Activated T-cell treated with anti-CD3 and anti-CD28 coated beads, Interleukin-2, amount 50 U/mL, for 72 hours (primary cell): ENCODE measurements around the gene UQCRFS1. TPM values are rescaled to one million over a fixed set of nuclear protein-coding genes. Genes with fewer than 3 reads are reported as not detected.
"Not testable (repeated sequence)": the region's sequence is repeated elsewhere in the genome, so short reads cannot be mapped to it uniquely, and the experiment has no call there.

ENCODE experiments used
- ATAC-seq, 2 donors: fragments of 150-1000 bp; cut with Tn5 transposase; replicated peaks in 1 of 2; 2 replicates each; pipeline ENCODE4 v1.10.0; 2021; ENCODE audit warnings: moderate library complexity in 2 of 2, mild to moderate bottlenecking in 1 of 2
- DNase-seq, 2 donors: peaks; one replicate each; pipeline ENCODE4 v3.0.0; 2021 to 2022; ENCODE audit warnings: mixed read lengths in 1 of 2
- H3K27ac Mint-ChIP-seq: one replicate; pipeline ENCODE4 v1.8.0; 2022; ENCODE audit warnings: mild to moderate bottlenecking, moderate library complexity, mixed read lengths
- H3K27me3 Mint-ChIP-seq: one replicate; pipeline ENCODE4 v1.8.0; 2022; ENCODE audit warnings: low read depth, mixed read lengths
- H3K36me3 Mint-ChIP-seq, 2 donors: one replicate each; pipeline ENCODE4 v1.8.0; 2022; ENCODE audit warnings: mixed read lengths in 2 of 2, mild to moderate bottlenecking in 1 of 2; ENCODE audit not compliant: insufficient read depth in 2 of 2
- H3K4me1 Mint-ChIP-seq: one replicate; pipeline ENCODE4 v1.8.0; 2022; ENCODE audit warnings: low read depth, mixed read lengths
- H3K4me3 Mint-ChIP-seq, 2 donors: one replicate each; pipeline ENCODE4 v1.8.0; 2022; ENCODE audit warnings: mild to moderate bottlenecking in 2 of 2, mixed read lengths in 2 of 2, moderate library complexity in 2 of 2
- H3K9me3 Mint-ChIP-seq, 2 donors: one replicate each; pipeline ENCODE4 v1.8.0; 2022; ENCODE audit warnings: mixed read lengths in 2 of 2
- total RNA-seq, 2 donors: library from RNA; stranded (reverse); gene quantifications; one replicate each; pipeline ENCODE4 v1.2.3, GENCODE V29; 2022

The UQCRFS1 gene
- 10 to 100 TPM; 39.1 to 40.1 TPM for total RNA-seq

DNA sequence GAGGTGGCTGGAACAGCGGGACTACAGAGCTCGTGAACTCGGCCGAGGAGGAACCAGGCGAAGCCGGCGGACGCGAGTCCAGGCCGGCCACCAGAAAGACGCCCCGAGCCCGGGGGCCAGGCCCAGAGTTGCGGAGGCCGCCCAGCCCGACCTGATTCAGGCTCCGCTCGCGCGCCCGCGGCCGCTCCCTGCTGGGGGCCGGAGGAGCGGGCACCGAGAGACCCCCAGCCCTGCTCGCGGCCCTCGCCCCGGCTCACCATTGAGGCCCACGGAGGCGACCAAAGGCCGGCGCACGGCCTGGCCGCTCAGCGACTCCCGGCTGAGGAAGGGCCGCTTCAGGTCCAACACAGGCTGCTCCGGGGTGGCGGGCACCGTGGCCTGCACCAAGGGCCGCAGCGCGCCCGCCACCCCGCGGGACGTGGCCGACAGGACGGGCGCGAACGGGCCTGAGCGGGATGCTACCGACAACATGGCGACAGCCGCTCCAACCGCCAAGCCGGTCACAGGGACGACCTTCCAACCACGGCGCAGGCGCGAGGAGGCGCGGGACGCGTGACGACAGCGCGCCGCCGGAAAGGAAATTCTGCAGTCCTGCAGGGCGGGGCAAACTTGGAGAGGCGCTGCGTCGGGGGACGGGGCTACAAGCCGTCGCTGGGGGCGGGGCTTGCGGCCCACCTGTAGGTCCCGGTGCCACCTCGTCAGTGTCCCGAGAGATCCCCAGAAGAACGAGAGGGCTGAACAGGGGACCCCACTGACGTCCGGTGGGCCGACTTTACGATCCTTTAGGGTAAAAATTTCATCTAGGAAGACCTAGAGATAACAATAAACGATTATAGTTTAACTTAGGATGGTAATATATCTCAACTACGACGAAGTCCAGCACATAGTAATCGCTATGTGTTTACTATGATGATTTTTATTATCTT is at the start of gene UQCRFS1:
UQCRFS1 (minus strand) TSS at position 504 of the 926 bp plus-strand sequence; CDS start at position 471, 33 bp downstream.
- peak within 1 kb of the TSS; percentile 98 for H3K27ac Mint-ChIP-seq
- peaks cover 46% of the 10 kb centered on the region for H3K4me1 Mint-ChIP-seq
- peaks cover 12% of the 10 kb centered on the region for H3K27me3 Mint-ChIP-seq
- peak; percentile 98 for ATAC-seq
- H3K36me3 Mint-ChIP-seq, result peaks cover 17 to 20% of the 10 kb centered on the region in 2 donors
- peak within 1 kb of the TSS; percentile 94 to 99 for H3K4me3 Mint-ChIP-seq
- peak; percentile 98 for DNase-seq
- H3K9me3 Mint-ChIP-seq, result peaks cover 2 to 3% of the 10 kb centered on the region in 2 donors

DNA sequence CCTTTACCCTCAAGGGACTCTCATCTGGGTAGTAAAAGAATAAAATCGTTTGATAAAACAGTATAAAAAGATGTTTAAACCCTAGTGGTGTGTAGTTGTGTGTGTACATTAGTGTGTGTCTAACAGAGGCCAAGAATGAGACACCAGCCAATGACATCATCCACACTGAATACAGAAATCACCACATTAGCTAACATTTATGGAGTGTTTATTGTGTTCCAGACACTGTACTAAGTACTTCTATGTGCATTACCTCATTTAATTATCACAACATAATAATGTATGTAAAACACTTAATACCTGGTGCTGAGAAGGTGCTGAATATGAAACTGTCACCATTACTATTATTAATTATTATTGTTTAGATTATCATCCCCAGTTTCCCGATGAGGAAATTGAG is 49.1 kb upstream of the UQCRFS1 start:
- H3K9me3 Mint-ChIP-seq, result no peaks in the 10 kb centered on the region
- DNase-seq (no peak), ATAC-seq (no peak)
- H3K4me1 Mint-ChIP-seq, result peaks cover 7% of the 10 kb centered on the region
- H3K36me3 Mint-ChIP-seq, result no peaks in the 10 kb centered on the region
- H3K27ac Mint-ChIP-seq, result no peak overlapping the region
- H3K27me3 Mint-ChIP-seq, result peaks cover 20% of the 10 kb centered on the region
- no peak overlapping the region for H3K4me3 Mint-ChIP-seq

DNA sequence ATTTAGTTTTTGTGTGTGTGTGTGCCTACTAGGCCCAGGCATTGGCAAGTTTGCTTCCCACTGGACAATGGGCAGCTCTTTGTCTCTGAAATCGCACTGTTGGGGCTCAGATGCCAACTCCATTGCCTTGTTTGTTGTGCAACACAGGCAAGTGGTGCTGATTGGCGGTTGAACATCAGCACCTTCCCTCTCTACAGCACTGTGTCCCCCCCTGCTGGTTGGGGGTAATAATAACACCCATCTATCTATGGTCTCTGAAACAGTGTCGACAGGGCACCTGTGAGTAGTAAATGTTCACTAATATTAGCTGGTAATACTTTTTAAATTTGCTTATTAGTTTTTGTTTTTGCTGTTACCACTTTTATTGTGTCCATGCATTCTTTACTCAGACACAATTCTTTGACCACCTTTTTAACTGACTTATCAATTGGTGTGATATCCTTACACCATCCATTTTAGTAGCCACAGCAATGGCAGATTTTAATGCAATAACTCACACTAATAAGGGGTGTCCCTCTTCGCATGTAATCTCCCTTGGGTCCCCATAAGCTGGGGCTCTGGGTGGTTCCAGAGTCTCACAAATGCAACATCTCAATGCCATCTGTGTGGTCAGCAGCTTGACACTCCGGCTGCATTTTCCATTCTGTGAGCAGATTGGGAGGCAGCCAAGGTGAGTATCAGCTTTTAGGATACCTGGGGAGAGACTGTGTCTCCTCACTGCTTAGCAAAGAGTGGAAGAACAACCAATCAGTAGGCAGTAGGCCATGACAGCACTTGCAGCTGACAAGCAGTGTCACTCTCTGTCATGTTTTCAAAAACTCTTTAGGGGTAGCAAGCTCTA is 47.7 kb upstream of the UQCRFS1 start:
- H3K4me3 Mint-ChIP-seq, result no peak overlapping the region

DNA sequence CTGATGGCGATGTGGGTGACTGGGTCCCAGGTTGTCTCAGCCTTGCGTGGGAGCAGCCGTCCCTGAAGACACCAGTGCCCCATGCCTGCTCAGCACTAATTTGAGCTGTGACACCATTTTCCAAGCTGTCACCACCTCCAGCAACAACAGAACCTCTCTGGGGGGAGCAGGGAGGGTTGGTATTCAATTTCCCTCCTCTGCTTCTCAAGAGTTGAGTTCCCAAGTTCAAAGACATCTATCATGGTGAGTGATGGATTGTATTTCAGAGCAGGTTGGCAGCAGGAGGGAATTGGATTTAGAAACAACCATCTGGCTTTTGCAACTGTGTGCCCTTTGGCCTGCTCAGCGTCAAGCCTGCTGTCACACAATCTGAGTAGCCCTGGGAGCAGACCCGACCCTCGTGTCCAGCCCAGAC is 46.9 kb upstream of the UQCRFS1 start:
- peaks cover 8% of the 10 kb centered on the region for H3K27me3 Mint-ChIP-seq
- no peaks in the 10 kb centered on the region for H3K9me3 Mint-ChIP-seq
- H3K36me3 Mint-ChIP-seq, result no peaks in the 10 kb centered on the region
- H3K4me1 Mint-ChIP-seq, result peaks cover 7% of the 10 kb centered on the region
- no peak for DNase-seq
- no peak overlapping the region for H3K27ac Mint-ChIP-seq
- H3K4me3 Mint-ChIP-seq, result no peak overlapping the region
- ATAC-seq, result no peak

More for the DNA sequence above, 47.7 kb upstream of the UQCRFS1 start:
- peaks cover 9% of the 10 kb centered on the region for H3K27me3 Mint-ChIP-seq
- no peaks in the 10 kb centered on the region for H3K9me3 Mint-ChIP-seq
- no peaks in the 10 kb centered on the region for H3K36me3 Mint-ChIP-seq
- DNase-seq, result peak; percentile 47 to 59
- peak; percentile 52 for ATAC-seq
- H3K4me1 Mint-ChIP-seq, result peaks cover 7% of the 10 kb centered on the region
- H3K27ac Mint-ChIP-seq, result no peak overlapping the region

DNA sequence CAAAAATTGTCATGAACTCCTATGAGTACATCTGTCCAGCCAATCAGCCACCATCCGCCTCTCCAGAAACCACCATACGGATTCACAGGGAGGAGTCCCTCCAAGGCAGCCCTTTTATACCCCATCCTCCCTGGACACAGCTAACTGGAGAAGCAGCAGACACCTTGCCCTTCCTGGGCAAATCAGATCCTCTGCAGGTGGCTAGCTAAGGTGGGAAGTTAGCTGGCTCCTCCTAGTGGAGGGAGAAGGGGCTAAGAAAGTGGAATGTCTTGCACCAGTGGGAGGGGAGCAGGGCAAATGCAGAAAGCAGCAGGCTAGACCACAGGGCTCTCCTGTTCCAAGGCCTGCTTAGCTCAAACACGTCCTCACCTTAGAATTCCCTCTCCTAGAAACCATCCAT is 46.2 kb upstream of the UQCRFS1 start:
- Mint-ChIP-seq H3K27me3 (peaks cover 14% of the 10 kb centered on the region), H3K4me1 (peaks cover 7% of the 10 kb centered on the region), H3K4me3 (no peak overlapping the region), H3K27ac (no peak overlapping the region), H3K36me3 (no peaks in the 10 kb centered on the region), H3K9me3 (no peaks in the 10 kb centered on the region)
- DNase-seq, result no peak
- ATAC-seq, result no peak

DNA sequence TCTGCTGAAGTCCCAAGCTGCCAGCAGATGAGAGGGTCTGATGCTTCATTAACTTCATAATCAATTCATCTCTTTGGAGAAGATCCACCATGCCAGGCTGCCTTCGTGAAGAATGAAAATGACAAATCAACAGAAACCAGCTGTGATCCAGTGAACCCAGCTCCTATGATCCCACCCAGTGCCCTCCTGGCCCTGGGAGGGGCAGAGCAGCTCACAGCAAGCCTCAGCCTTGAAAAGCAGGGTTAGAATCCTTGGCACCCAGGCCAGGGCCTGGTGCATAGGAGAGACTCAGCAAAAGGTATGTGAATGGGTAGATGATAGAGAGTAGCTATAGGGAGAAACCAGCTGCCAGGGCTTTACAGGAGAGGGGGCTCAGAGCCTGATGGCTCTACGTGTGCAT is 43.6 kb upstream of the UQCRFS1 start:
- no peak for DNase-seq
- Mint-ChIP-seq H3K27ac (no peak overlapping the region), H3K9me3 (no peaks in the 10 kb centered on the region), H3K27me3 (peaks cover 26% of the 10 kb centered on the region), H3K4me3 (no peak overlapping the region), H3K36me3 (no peaks in the 10 kb centered on the region), H3K4me1 (peaks cover 7% of the 10 kb centered on the region)
- ATAC-seq, result no peak

DNA sequence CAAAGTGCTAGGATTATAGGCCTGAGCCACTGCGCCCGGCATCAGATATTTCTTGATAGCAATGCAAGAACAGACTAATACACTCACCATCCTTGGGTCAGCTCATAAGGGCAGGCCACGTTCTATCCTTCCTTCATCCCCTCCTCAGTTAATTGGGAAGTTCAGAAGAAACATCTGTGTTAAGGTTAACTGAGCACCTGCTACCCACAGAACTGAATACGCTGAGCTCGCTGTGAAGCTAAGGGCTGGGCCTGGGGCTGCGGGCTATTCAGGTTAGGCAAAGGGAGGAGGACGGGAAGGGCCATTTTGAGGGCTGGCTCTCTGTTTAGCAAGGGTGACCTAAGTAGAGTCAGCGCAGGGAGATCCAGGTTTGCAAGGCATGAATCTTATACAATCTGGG is 43.0 kb upstream of the UQCRFS1 start:
- Mint-ChIP-seq H3K4me3 (no peak overlapping the region), H3K27me3 (peaks cover 26% of the 10 kb centered on the region), H3K27ac (no peak overlapping the region), H3K9me3 (no peaks in the 10 kb centered on the region), H3K4me1 (peaks cover 7% of the 10 kb centered on the region), H3K36me3 (no peaks in the 10 kb centered on the region)
- no peak for DNase-seq
- ATAC-seq, result no peak

DNA sequence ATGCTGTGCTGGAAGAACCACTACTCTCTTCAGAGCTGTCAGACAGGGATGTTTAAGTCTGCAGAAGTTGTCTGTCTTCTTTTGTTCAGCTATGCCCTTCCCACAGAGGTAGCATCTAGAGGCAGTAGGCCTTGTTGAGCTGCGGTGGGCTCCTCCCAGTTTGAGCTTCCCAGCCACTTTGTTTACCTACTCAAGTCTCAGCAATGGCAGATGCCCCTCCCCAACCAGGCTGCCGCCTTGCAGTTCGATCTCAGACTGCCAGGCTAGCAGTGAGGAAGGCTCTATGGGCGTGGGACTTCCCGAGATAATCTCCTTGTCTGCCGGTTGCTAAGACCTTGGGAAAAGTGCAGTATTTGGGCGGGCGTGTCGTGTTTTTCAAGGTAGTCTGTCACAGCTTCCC is 42.1 kb upstream of the UQCRFS1 start:
- DNase-seq, result no peak
- Mint-ChIP-seq H3K4me3 (no peak overlapping the region), H3K27me3 (peaks cover 26% of the 10 kb centered on the region), H3K27ac (no peak overlapping the region), H3K4me1 (peaks cover 7% of the 10 kb centered on the region), H3K9me3 (peaks cover 0 to 1% of the 10 kb centered on the region in 2 donors), H3K36me3 (no peaks in the 10 kb centered on the region)
- no peak for ATAC-seq

DNA sequence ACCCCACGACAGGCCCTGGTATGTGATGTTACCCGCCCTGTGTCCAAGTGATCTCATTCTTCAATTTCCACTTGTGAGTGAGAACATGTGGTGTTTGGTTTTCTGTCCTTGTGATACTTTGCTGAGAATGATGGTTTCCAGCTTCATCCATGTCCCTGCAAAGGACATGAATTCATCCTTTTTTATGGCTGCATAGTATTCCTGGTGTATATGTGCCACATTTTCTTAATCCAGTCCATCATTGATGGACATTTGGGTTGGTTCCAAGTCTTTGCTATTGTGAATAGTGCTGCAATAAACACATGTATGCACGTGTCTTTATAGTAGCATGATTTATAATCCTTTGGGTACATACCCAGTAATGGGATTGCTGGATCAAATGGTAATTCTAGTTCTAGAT is 36.8 kb upstream of the UQCRFS1 start:
- H3K9me3 Mint-ChIP-seq, H3K4me3 Mint-ChIP-seq, DNase-seq, H3K4me1 Mint-ChIP-seq, H3K27ac Mint-ChIP-seq, ATAC-seq, H3K36me3 Mint-ChIP-seq: not testable (repeated sequence)
- H3K27me3 Mint-ChIP-seq, result peaks cover 35% of the 10 kb centered on the region

DNA sequence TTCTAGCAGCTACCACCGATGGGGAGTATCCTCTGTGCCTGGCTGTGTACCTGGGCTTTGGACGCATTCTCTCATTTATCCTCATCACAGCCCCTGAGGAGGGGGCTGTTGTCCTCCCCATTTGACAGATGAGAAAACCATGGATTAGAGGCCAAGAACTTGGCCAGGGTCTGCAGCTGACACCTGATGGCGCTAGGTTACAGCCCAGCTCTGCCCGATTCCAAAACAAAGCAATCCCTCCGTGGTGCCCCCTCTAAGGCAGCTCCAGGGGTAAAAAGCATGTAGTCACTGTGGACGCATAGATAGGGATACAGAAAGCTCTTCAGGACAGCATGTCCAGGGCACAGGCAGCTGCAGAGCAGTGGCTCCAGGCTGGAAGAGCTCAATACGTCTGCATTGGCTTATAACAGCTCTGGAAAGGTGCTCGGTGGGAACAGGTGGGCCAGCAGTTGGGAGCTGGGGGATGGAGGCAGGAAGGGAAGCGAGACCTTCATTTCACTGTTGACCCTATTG is 35.4 kb upstream of the UQCRFS1 start:
- H3K9me3 Mint-ChIP-seq, result peaks cover 0 to 1% of the 10 kb centered on the region in 2 donors
- H3K27ac Mint-ChIP-seq, result no peak overlapping the region
- DNase-seq, result no peak
- no peak overlapping the region for H3K4me3 Mint-ChIP-seq
- peaks cover 23% of the 10 kb centered on the region for H3K27me3 Mint-ChIP-seq
- ATAC-seq, result no peak
- no peaks in the 10 kb centered on the region for H3K36me3 Mint-ChIP-seq
- no peaks in the 10 kb centered on the region for H3K4me1 Mint-ChIP-seq

DNA sequence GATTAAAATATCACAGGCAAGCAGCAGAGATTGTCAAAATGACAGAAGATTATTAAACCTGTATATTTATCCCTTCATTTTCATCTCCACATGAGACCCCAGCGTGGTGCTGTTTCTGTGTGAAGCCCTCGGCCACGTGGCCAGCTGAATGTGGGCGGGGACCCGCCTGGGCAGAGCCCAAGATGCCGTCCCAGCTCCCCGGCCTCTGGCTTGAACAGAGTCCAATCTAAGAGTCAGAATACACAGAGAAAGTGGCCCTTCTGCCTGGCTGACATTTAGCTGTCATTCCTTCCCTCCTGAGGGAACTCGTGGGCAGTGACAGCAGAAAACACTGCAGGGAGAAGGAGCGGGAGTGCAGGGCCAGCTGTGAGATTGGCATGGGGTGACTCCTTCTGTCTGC is 34.9 kb upstream of the UQCRFS1 start:
- ATAC-seq (no peak), DNase-seq (no peak)
- H3K4me3 Mint-ChIP-seq, result no peak overlapping the region
- H3K27ac Mint-ChIP-seq, result no peak overlapping the region
- H3K4me1 Mint-ChIP-seq, result no peaks in the 10 kb centered on the region
- peaks cover 23% of the 10 kb centered on the region for H3K27me3 Mint-ChIP-seq
- peaks cover 0 to 1% of the 10 kb centered on the region in 2 donors for H3K9me3 Mint-ChIP-seq
- H3K36me3 Mint-ChIP-seq, result no peaks in the 10 kb centered on the region

DNA sequence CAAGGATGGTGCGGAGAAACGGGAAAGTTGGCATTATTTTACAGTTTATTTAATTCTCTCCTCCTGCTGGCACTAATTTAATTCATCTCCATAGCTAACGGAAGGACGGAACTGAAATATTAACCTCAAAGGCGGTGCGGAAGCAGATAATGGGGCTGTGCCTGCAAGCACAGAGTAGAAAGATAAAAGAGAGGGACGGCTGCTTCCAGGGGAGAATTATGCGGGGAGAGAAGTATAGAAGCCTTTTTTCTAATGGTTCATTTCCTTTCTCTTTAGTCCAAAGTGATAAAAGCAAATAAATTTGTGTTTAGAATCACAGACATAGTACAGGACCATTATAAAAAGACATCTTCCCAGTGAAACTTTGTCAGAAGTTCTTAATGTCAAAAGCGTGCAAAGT is 34.5 kb upstream of the UQCRFS1 start:
- ATAC-seq (no peak), DNase-seq (no peak)
- Mint-ChIP-seq H3K36me3 (no peaks in the 10 kb centered on the region), H3K27ac (no peak overlapping the region), H3K4me1 (no peaks in the 10 kb centered on the region), H3K9me3 (peaks cover 0 to 1% of the 10 kb centered on the region in 2 donors), H3K27me3 (peaks cover 21% of the 10 kb centered on the region), H3K4me3 (no peak overlapping the region)

DNA sequence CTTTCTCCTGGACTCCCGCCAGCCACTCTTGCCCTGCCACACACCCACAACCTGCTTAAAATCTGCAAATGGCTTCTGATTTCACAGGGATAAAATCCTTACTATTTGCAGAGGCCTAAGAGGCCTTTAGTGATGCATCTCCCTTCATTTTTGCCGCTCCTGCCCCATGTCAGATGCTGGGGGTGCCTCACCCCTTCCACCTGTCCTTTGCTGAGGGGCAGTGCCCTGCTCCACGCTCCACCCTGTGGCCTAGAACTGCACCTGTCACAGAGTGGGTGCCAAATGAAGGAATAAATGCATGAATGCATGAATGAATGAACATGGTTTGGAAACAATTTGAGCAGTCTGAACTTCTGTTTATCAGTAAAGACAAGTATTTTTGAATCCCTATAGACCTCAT is 34.1 kb upstream of the UQCRFS1 start:
- no peak for DNase-seq
- no peak overlapping the region for H3K27ac Mint-ChIP-seq

More for the DNA sequence above, 34.1 kb upstream of the UQCRFS1 start:
- Mint-ChIP-seq H3K4me3 (no peak overlapping the region), H3K36me3 (no peaks in the 10 kb centered on the region), H3K27me3 (peaks cover 17% of the 10 kb centered on the region), H3K4me1 (no peaks in the 10 kb centered on the region), H3K9me3 (peaks cover 0 to 1% of the 10 kb centered on the region in 2 donors)
- no peak for ATAC-seq
